ENCODE measurements around the gene GALNS. TPM values are rescaled to one million over a fixed set of nuclear protein-coding genes. Genes with fewer than 3 reads are reported as not detected.

The GALNS gene
- total and polyA plus RNA-seq, 2 donors (not counting 1 experiment from before 2014, with no cell fraction given): 45.5 to 68.4 TPM

DNA sequence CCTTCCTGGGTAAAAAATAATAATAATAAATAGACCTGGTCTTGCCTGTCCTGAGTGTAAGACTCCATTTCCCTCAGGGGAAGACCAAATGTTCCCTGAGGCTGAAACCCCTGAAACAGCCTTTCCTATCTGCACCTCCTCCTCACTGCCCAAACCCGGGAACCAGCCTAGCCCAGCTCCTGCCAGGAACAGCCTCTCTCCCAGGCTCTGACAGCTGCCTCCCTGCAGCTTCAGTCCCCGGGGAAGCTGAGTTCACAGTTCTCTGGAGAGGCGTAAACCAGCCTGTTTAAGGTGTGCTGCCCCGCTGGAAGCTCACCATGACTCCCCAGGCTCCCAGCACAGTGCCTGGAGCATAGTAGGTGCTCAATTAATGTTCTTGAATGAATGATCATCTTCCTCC, 60.5 kb downstream of the GALNS start:
- Mint-ChIP-seq H3K4me3 (no peak overlapping the region), H3K27me3 (no peaks in the 10 kb centered on the region), H3K9me3 (ENCODE audit: insufficient read depth) (no peaks in the 10 kb centered on the region), H3K27ac (no peak overlapping the region), H3K4me1 (peaks cover 44% of the 10 kb centered on the region)
- intact Hi-C loops (cut with micrococcal nuclease): no loop called here
- H3K36me3 ChIP-seq (replicated peaks in 1 of 2; ENCODE audit: control extremely low read depth in 1 of 2, control insufficient read depth in 1 of 2, extremely low read depth in 1 of 2, insufficient read depth in 2 of 2, low read length in 1 of 2): no peaks in the 10 kb centered on the region
- no peak overlapping the region for H3K9ac ChIP-seq (ENCODE audit: low read length)
- 91% methylated on average over 3 of the region's 4 CpGs for WGBS (ENCODE audit: insufficient coverage)
- ATAC-seq (ENCODE audit: low read depth) (no peak), DNase-seq (no peak)
- H3K27ac ChIP-seq (ENCODE audit: low read length in 2 of 2): no peak overlapping the region
- no peaks in the 10 kb centered on the region for H3K27me3 ChIP-seq (replicated peaks in 1 of 4; ENCODE audit: control extremely low read depth in 1 of 4, control insufficient read depth in 3 of 4, insufficient read depth in 4 of 4, low read length in 3 of 4)
- H3K4me3 ChIP-seq (ENCODE audit: control extremely low read depth in 1 of 5, extremely low read depth in 1 of 5, insufficient read depth in 1 of 5, low read depth in 2 of 5, low read length in 4 of 5): no peak overlapping the region
- no peaks in the 10 kb centered on the region for H3K79me2 ChIP-seq (ENCODE audit: control insufficient read depth, insufficient read depth, low read length)
- ChIA-PET POLR2A (no interaction called here), CTCF (interaction anchor here (1.2 kb wide), 1 partner anchor 59 kb away, joined by 3 read pairs; no protein-coding TSS in a partner anchor)
- peaks cover 42 to 56% of the 10 kb centered on the region in 2 donors for H3K4me1 ChIP-seq (ENCODE audit: control insufficient read depth in 2 of 2, insufficient read depth in 2 of 2, low read length in 2 of 2)
- peaks cover 0 to 14% (median 0%) of the 10 kb centered on the region in 3 donors for H3K9me3 ChIP-seq (ENCODE audit: control extremely low read depth in 1 of 3, control insufficient read depth in 2 of 3, insufficient read depth in 1 of 3, low read length in 2 of 3)
- H4K20me1 ChIP-seq (ENCODE audit: control insufficient read depth, insufficient read depth, low read length, poor library complexity, severe bottlenecking): no peaks in the 10 kb centered on the region
- no peak for TF ChIP-seq EZH2 (IDR thresholded peaks at IDR 0.05; ENCODE audit: borderline replicate concordance, insufficient read depth, low read depth, low read length, poor library complexity, severe bottlenecking)
- TF ChIP-seq, protein P1, sequence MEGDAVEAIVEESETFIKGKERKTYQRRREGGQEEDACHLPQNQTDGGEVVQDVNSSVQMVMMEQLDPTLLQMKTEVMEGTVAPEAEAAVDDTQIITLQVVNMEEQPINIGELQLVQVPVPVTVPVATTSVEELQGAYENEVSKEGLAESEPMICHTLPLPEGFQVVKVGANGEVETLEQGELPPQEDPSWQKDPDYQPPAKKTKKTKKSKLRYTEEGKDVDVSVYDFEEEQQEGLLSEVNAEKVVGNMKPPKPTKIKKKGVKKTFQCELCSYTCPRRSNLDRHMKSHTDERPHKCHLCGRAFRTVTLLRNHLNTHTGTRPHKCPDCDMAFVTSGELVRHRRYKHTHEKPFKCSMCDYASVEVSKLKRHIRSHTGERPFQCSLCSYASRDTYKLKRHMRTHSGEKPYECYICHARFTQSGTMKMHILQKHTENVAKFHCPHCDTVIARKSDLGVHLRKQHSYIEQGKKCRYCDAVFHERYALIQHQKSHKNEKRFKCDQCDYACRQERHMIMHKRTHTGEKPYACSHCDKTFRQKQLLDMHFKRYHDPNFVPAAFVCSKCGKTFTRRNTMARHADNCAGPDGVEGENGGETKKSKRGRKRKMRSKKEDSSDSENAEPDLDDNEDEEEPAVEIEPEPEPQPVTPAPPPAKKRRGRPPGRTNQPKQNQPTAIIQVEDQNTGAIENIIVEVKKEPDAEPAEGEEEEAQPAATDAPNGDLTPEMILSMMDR (IDR thresholded peaks at IDR 0.05): no peak
- no peak overlapping the region for H2AFZ ChIP-seq (ENCODE audit: insufficient read depth, low read depth, low read length, poor library complexity, severe bottlenecking)
- H3K4me2 ChIP-seq (replicated peaks; ENCODE audit: low read depth, low read length, poor library complexity, severe bottlenecking): no peak overlapping the region

DNA sequence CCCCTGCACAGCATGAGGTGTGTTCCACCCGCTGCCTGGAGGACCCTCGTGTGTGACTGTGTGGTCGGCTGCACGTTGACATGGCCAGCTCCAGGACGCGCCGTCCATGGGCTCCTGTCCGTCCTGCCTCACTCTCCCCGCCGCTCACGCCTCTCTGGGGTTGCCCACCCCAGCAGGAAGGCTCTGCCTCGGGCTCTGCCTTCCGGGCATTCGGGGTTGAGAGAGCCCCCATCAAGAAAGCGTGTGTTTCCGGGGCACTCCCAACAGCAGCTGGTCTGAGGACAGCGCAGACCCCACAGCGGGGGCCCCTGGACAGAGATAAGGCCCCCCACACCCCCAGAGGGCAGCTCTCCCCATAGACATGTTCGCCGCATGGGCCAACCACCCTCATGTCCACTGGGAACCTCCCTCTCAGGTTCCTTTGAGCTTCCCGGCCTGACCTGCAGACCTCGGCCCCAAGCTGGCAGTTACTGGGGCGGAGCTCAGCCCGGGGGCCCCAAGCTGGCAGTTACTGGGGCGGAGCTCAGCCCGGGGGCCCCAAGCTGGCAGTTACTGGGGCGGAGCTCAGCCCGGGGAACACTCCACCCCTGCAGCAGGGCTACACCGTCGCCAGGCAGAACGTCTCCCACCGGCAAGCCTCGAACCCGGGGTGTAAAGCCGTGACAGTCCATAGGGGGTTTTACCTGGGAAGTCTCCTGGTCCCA, 63.3 kb downstream of the GALNS start:
- peak overlapping the region in 1 of 5 experiments; percentile 15 for H3K4me3 ChIP-seq (ENCODE audit: control extremely low read depth in 1 of 5, extremely low read depth in 1 of 5, insufficient read depth in 1 of 5, low read depth in 2 of 5, low read length in 4 of 5)
- H2AFZ ChIP-seq (ENCODE audit: insufficient read depth, low read depth, low read length, poor library complexity, severe bottlenecking): peak overlapping the region; percentile 58
- 28% methylated on average over 34 of the region's 35 CpGs for WGBS (ENCODE audit: insufficient coverage)
- intact Hi-C loops (cut with micrococcal nuclease): no loop called here
- Mint-ChIP-seq H3K4me3 (peak overlapping the region; percentile 34), H3K4me1 (peaks cover 49% of the 10 kb centered on the region), H3K27ac (peak overlapping the region; percentile 32), H3K9me3 (ENCODE audit: insufficient read depth) (no peaks in the 10 kb centered on the region), H3K27me3 (no peaks in the 10 kb centered on the region)
- H3K79me2 ChIP-seq (ENCODE audit: control insufficient read depth, insufficient read depth, low read length): no peaks in the 10 kb centered on the region
- peak; percentile 42 for ATAC-seq (ENCODE audit: low read depth)
- H3K4me2 ChIP-seq (replicated peaks; ENCODE audit: low read depth, low read length, poor library complexity, severe bottlenecking): peak overlapping the region; percentile 66
- no peak overlapping the region for H3K9ac ChIP-seq (ENCODE audit: low read length)
- no peaks in the 10 kb centered on the region for H3K27me3 ChIP-seq (replicated peaks in 1 of 4; ENCODE audit: control extremely low read depth in 1 of 4, control insufficient read depth in 3 of 4, insufficient read depth in 4 of 4, low read length in 3 of 4)
- POLR2A ChIA-PET: interaction anchor here (0.7 kb wide), 1 partner anchor 106 kb away, joined by 11 read pairs; no protein-coding TSS in a partner anchor
- H3K4me1 ChIP-seq (ENCODE audit: control insufficient read depth in 2 of 2, insufficient read depth in 2 of 2, low read length in 2 of 2): peaks cover 52 to 62% of the 10 kb centered on the region in 2 donors
- no peak overlapping the region for H3K27ac ChIP-seq (ENCODE audit: low read length in 2 of 2)
- DNase-seq: no peak
- no peaks in the 10 kb centered on the region for H3K36me3 ChIP-seq (replicated peaks in 1 of 2; ENCODE audit: control extremely low read depth in 1 of 2, control insufficient read depth in 1 of 2, extremely low read depth in 1 of 2, insufficient read depth in 2 of 2, low read length in 1 of 2)
- no peak for TF ChIP-seq EZH2 (IDR thresholded peaks at IDR 0.05; ENCODE audit: borderline replicate concordance, insufficient read depth, low read depth, low read length, poor library complexity, severe bottlenecking)
- TF ChIP-seq, protein P1 (IDR thresholded peaks at IDR 0.05): no peak
- CTCF ChIA-PET: interaction anchor here (0.7 to 1.6 kb wide), 9 partner anchors 8 to 178 kb away, joined by 3 to 6 read pairs (median 3); no protein-coding TSS in a partner anchor
- no peaks in the 10 kb centered on the region for H4K20me1 ChIP-seq (ENCODE audit: control insufficient read depth, insufficient read depth, low read length, poor library complexity, severe bottlenecking)
- H3K9me3 ChIP-seq (ENCODE audit: control extremely low read depth in 1 of 3, control insufficient read depth in 2 of 3, insufficient read depth in 1 of 3, low read length in 2 of 3): peaks cover 0 to 3% (median 0%) of the 10 kb centered on the region in 3 donors

All from B cell (primary cell).